AG09319 (cell line): ENCODE data around the gene CEP131.

Source experiments
- DNase-seq: peaks from one replicate; pipeline ENCODE4 v3.0.0-alpha.2; 2010; ENCODE audit warnings: low read depth; ENCODE audit errors: extremely low read depth
- CTCF ChIP-seq: IDR thresholded peaks from 2 replicates; pipeline ENCODE4 v1.5.1; 2011; ENCODE audit warnings: low read depth, mild to moderate bottlenecking, inconsistent platforms, low read length, moderate library complexity

The CEP131 gene

GRCh38 chr17:81210466-81210865 lies 12.3 kb downstream of the CEP131 start:
- no peak for DNase-seq
- TF ChIP-seq CTCF: no peak

- no peak for DNase-seq
- no peak for TF ChIP-seq CTCF
Measured at GRCh38 chr17:81209141-81209540, 13.6 kb downstream of the CEP131 start.

GRCh38 chr17:81208651-81209050 lies 14.1 kb downstream of the CEP131 start:
- DNase-seq: no peak
- no peak for TF ChIP-seq CTCF

- TF ChIP-seq CTCF: no peak
- no peak for DNase-seq
Measured at GRCh38 chr17:81207610-81208581, 14.9 kb downstream of the CEP131 start.

GRCh38 chr17:81206657-81207056 lies 16.1 kb downstream of the CEP131 start:
- no peak for DNase-seq

GRCh38 chr17:81206166-81206565 lies 16.6 kb downstream of the CEP131 start:
- no peak for DNase-seq
- no peak for TF ChIP-seq CTCF

More at GRCh38 chr17:81206657-81207056, 16.1 kb downstream of the CEP131 start:
- TF ChIP-seq CTCF: no peak

- TF ChIP-seq CTCF: no peak
- DNase-seq: no peak
Measured at GRCh38 chr17:81204578-81204977, 18.2 kb downstream of the CEP131 start.
